ENCODE results near the gene TULP4.

The TULP4 gene

GRCh38 chr6:158445426-158446085 is 133.3 kb downstream of the TULP4 start:
- H3K4me3 ChIP-seq (ENCODE audit: control insufficient read depth, low read depth, low read length) = no peak overlapping the region
- TF ChIP-seq CTCF (IDR thresholded peaks at IDR 0.05; ENCODE audit: control insufficient read depth, insufficient read depth, low read depth, low read length, missing control alignments) = no peak
- no peak for DNase-seq (ENCODE audit: low read depth)

- no peak overlapping the region for H3K4me3 ChIP-seq (ENCODE audit: control insufficient read depth, low read depth, low read length)
- no peak for TF ChIP-seq CTCF (IDR thresholded peaks at IDR 0.05; ENCODE audit: control insufficient read depth, insufficient read depth, low read depth, low read length, missing control alignments)
- no peak for DNase-seq (ENCODE audit: low read depth)
These were observed 136.6 kb downstream of the TULP4 start for GRCh38 chr6:158448856-158449255.

GRCh38 chr6:158452191-158452590 is 139.9 kb downstream of the TULP4 start:
- no peak for DNase-seq (ENCODE audit: low read depth)
- no peak overlapping the region for H3K4me3 ChIP-seq (ENCODE audit: control insufficient read depth, low read depth, low read length)
- no peak for TF ChIP-seq CTCF (IDR thresholded peaks at IDR 0.05; ENCODE audit: control insufficient read depth, insufficient read depth, low read depth, low read length, missing control alignments)

- no peak for DNase-seq (ENCODE audit: low read depth)
- no peak for TF ChIP-seq CTCF (IDR thresholded peaks at IDR 0.05; ENCODE audit: control insufficient read depth, insufficient read depth, low read depth, low read length, missing control alignments)
- no peak overlapping the region for H3K4me3 ChIP-seq (ENCODE audit: control insufficient read depth, low read depth, low read length)
These were observed 144.9 kb downstream of the TULP4 start for GRCh38 chr6:158457131-158457530.

GRCh38 chr6:158457616-158458278 is 145.5 kb downstream of the TULP4 start:
- DNase-seq (ENCODE audit: low read depth) = no peak
- TF ChIP-seq CTCF (IDR thresholded peaks at IDR 0.05; ENCODE audit: control insufficient read depth, insufficient read depth, low read depth, low read length, missing control alignments) = no peak
- H3K4me3 ChIP-seq (ENCODE audit: control insufficient read depth, low read depth, low read length) = no peak overlapping the region

GRCh38 chr6:158459726-158460125 is 147.5 kb downstream of the TULP4 start:
- DNase-seq (ENCODE audit: low read depth) = no peak
- no peak for TF ChIP-seq CTCF (IDR thresholded peaks at IDR 0.05; ENCODE audit: control insufficient read depth, insufficient read depth, low read depth, low read length, missing control alignments)
- no peak overlapping the region for H3K4me3 ChIP-seq (ENCODE audit: control insufficient read depth, low read depth, low read length)
